ENCODE measurements around the gene CASTOR1.

- no peak for TF ChIP-seq MEF2A (IDR thresholded peaks at IDR 0.05; ENCODE audit: borderline replicate concordance, low read depth)
- no peak for TF ChIP-seq CTCF (IDR thresholded peaks at IDR 0.05)
- no peak for TF ChIP-seq POLR2AphosphoS5 (IDR thresholded peaks at IDR 0.05; ENCODE audit: low read depth, low read length)
- no peak for TF ChIP-seq JUND (IDR thresholded peaks at IDR 0.05)
- no peak for TF ChIP-seq YY1 (IDR thresholded peaks at IDR 0.05; ENCODE audit: low read depth)
- TF ChIP-seq NRF1 (IDR thresholded peaks at IDR 0.05; ENCODE audit: low read depth, low read length) = no peak
- no peak for TF ChIP-seq REST (IDR thresholded peaks at IDR 0.05; ENCODE audit: low read depth, low read length)
- TF ChIP-seq EZH2phosphoT487 (IDR thresholded peaks at IDR 0.05; ENCODE audit: borderline replicate concordance, low read depth) = no peak
- TF ChIP-seq IRF3 (IDR thresholded peaks at IDR 0.05; ENCODE audit: low read depth, low read length) = no peak
- no peak for TF ChIP-seq RCOR1 (IDR thresholded peaks at IDR 0.05; ENCODE audit: low read length)
These were observed 13.7 kb downstream of the CASTOR1 start for GRCh38 chr22:30275625-30276024.

Data from SK-N-SH (cell line).